ENCODE results near the gene GRIK3. TPM values are rescaled to one million over a fixed set of nuclear protein-coding genes. Genes with fewer than 3 reads are reported as not detected.

Gene GRIK3
- total RNA-seq, 2 donors from 2014 or later = not detected

GRCh38 chr1:36950604-36951291 lies 83.6 kb downstream of the GRIK3 start:
- no peak overlapping the region for H3K27ac Mint-ChIP-seq
- no peaks in the 10 kb centered on the region for H3K4me1 Mint-ChIP-seq (ENCODE audit: low read depth in 2 of 2)
- no peak for DNase-seq (ENCODE audit: low spot score)
- no peak for ATAC-seq
- H3K9me3 Mint-ChIP-seq = no peaks in the 10 kb centered on the region
- H3K27me3 Mint-ChIP-seq = peaks cover 28 to 36% of the 10 kb centered on the region in 2 donors
- H3K36me3 Mint-ChIP-seq = no peaks in the 10 kb centered on the region
- H3K4me3 Mint-ChIP-seq = no peak overlapping the region

GRCh38 chr1:36948606-36949005 lies 85.7 kb downstream of the GRIK3 start:
- ATAC-seq = no peak
- DNase-seq (ENCODE audit: low spot score) = no peak
- Mint-ChIP-seq H3K27me3 (peaks cover 28 to 47% of the 10 kb centered on the region in 2 donors), H3K36me3 (no peaks in the 10 kb centered on the region), H3K9me3 (no peaks in the 10 kb centered on the region), H3K4me3 (no peak overlapping the region), H3K27ac (no peak overlapping the region), H3K4me1 (ENCODE audit: low read depth in 2 of 2) (no peaks in the 10 kb centered on the region)

- H3K9me3 Mint-ChIP-seq = no peaks in the 10 kb centered on the region
- ATAC-seq = no peak
- no peak for DNase-seq (ENCODE audit: low spot score)
- H3K4me3 Mint-ChIP-seq = no peak overlapping the region
- H3K27me3 Mint-ChIP-seq = peaks cover 25 to 42% of the 10 kb centered on the region in 2 donors
- no peak overlapping the region for H3K27ac Mint-ChIP-seq
- no peaks in the 10 kb centered on the region for H3K4me1 Mint-ChIP-seq (ENCODE audit: low read depth in 2 of 2)
- H3K36me3 Mint-ChIP-seq = no peaks in the 10 kb centered on the region
These were observed 86.2 kb downstream of the GRIK3 start for GRCh38 chr1:36948147-36948546.

GRCh38 chr1:36947384-36947783 lies 86.9 kb downstream of the GRIK3 start:
- Mint-ChIP-seq H3K9me3 (no peaks in the 10 kb centered on the region), H3K4me3 (no peak overlapping the region), H3K4me1 (ENCODE audit: low read depth in 2 of 2) (no peaks in the 10 kb centered on the region), H3K27ac (no peak overlapping the region), H3K36me3 (no peaks in the 10 kb centered on the region), H3K27me3 (peaks cover 21 to 35% of the 10 kb centered on the region in 2 donors)
- DNase-seq (ENCODE audit: low spot score) (no peak), ATAC-seq (no peak)

GRCh38 chr1:36944883-36945282 lies 89.4 kb downstream of the GRIK3 start:
- no peaks in the 10 kb centered on the region for H3K36me3 Mint-ChIP-seq
- no peak for DNase-seq (ENCODE audit: low spot score)
- no peak overlapping the region for H3K27ac Mint-ChIP-seq
- no peaks in the 10 kb centered on the region for H3K9me3 Mint-ChIP-seq
- H3K4me3 Mint-ChIP-seq = no peak overlapping the region
- no peaks in the 10 kb centered on the region for H3K4me1 Mint-ChIP-seq (ENCODE audit: low read depth in 2 of 2)
- H3K27me3 Mint-ChIP-seq = peaks cover 20 to 46% of the 10 kb centered on the region in 2 donors
- no peak for ATAC-seq

- DNase-seq (ENCODE audit: low spot score) (no peak), ATAC-seq (no peak)
- no peak overlapping the region for H3K4me3 Mint-ChIP-seq
- peaks cover 14 to 46% of the 10 kb centered on the region in 2 donors for H3K27me3 Mint-ChIP-seq
- H3K9me3 Mint-ChIP-seq = no peaks in the 10 kb centered on the region
- H3K27ac Mint-ChIP-seq = no peak overlapping the region
- no peaks in the 10 kb centered on the region for H3K36me3 Mint-ChIP-seq
- no peaks in the 10 kb centered on the region for H3K4me1 Mint-ChIP-seq (ENCODE audit: low read depth in 2 of 2)
These were observed 92.2 kb downstream of the GRIK3 start for GRCh38 chr1:36942148-36942547.

- Mint-ChIP-seq H3K27ac (no peak overlapping the region), H3K4me3 (no peak overlapping the region), H3K4me1 (ENCODE audit: low read depth in 2 of 2) (no peaks in the 10 kb centered on the region), H3K27me3 (peaks cover 13 to 39% of the 10 kb centered on the region in 2 donors), H3K36me3 (no peaks in the 10 kb centered on the region), H3K9me3 (no peaks in the 10 kb centered on the region)
- DNase-seq (ENCODE audit: low spot score) (no peak), ATAC-seq (no peak)
These were observed 92.9 kb downstream of the GRIK3 start for GRCh38 chr1:36941316-36941978.

- H3K9me3 Mint-ChIP-seq = no peaks in the 10 kb centered on the region
These were observed 95.5 kb downstream of the GRIK3 start for GRCh38 chr1:36938819-36939218.

GRCh38 chr1:36937371-36937770 lies 96.9 kb downstream of the GRIK3 start:
- no peak for DNase-seq (ENCODE audit: low spot score)
- H3K27me3 Mint-ChIP-seq = peaks cover 15 to 25% of the 10 kb centered on the region in 2 donors
- H3K36me3 Mint-ChIP-seq = no peaks in the 10 kb centered on the region
- no peaks in the 10 kb centered on the region for H3K4me1 Mint-ChIP-seq (ENCODE audit: low read depth in 2 of 2)
- H3K9me3 Mint-ChIP-seq = no peaks in the 10 kb centered on the region
- no peak overlapping the region for H3K27ac Mint-ChIP-seq
- H3K4me3 Mint-ChIP-seq = no peak overlapping the region
- no peak for ATAC-seq

More at GRCh38 chr1:36938819-36939218, 95.5 kb downstream of the GRIK3 start:
- DNase-seq (ENCODE audit: low spot score) = no peak
- H3K27ac Mint-ChIP-seq = no peak overlapping the region
- H3K4me3 Mint-ChIP-seq = no peak overlapping the region
- ATAC-seq = no peak
- no peaks in the 10 kb centered on the region for H3K4me1 Mint-ChIP-seq (ENCODE audit: low read depth in 2 of 2)
- H3K36me3 Mint-ChIP-seq = no peaks in the 10 kb centered on the region
- H3K27me3 Mint-ChIP-seq = peaks cover 15 to 25% of the 10 kb centered on the region in 2 donors

GRCh38 chr1:36934061-36934460 lies 100.3 kb downstream of the GRIK3 start:
- H3K36me3 Mint-ChIP-seq = no peaks in the 10 kb centered on the region
- H3K9me3 Mint-ChIP-seq = no peaks in the 10 kb centered on the region
- no peak overlapping the region for H3K27ac Mint-ChIP-seq

GRCh38 chr1:36927826-36928225 lies 106.5 kb downstream of the GRIK3 start:
- no peak overlapping the region for H3K27ac Mint-ChIP-seq
- H3K36me3 Mint-ChIP-seq = no peaks in the 10 kb centered on the region
- H3K4me3 Mint-ChIP-seq = no peak overlapping the region
- no peak for ATAC-seq
- H3K9me3 Mint-ChIP-seq = no peaks in the 10 kb centered on the region
- DNase-seq (ENCODE audit: low spot score) = no peak
- H3K27me3 Mint-ChIP-seq = peaks cover 0 to 6% of the 10 kb centered on the region in 2 donors
- H3K4me1 Mint-ChIP-seq (ENCODE audit: low read depth in 2 of 2) = no peaks in the 10 kb centered on the region

More at GRCh38 chr1:36934061-36934460, 100.3 kb downstream of the GRIK3 start:
- no peak for DNase-seq (ENCODE audit: low spot score)
- ATAC-seq = peak in 1 of 2 donors; percentile 21
- Mint-ChIP-seq H3K27me3 (peaks cover 6 to 12% of the 10 kb centered on the region in 2 donors), H3K4me3 (no peak overlapping the region), H3K4me1 (ENCODE audit: low read depth in 2 of 2) (no peaks in the 10 kb centered on the region)

GRCh38 chr1:36925251-36925650 lies 109.1 kb downstream of the GRIK3 start:
- H3K36me3 Mint-ChIP-seq = no peaks in the 10 kb centered on the region
- no peak overlapping the region for H3K27ac Mint-ChIP-seq
- H3K9me3 Mint-ChIP-seq = no peaks in the 10 kb centered on the region
- no peak overlapping the region for H3K4me3 Mint-ChIP-seq
- peaks cover 0 to 6% of the 10 kb centered on the region in 2 donors for H3K27me3 Mint-ChIP-seq
- DNase-seq (ENCODE audit: low spot score) (no peak), ATAC-seq (no peak)
- no peaks in the 10 kb centered on the region for H3K4me1 Mint-ChIP-seq (ENCODE audit: low read depth in 2 of 2)

- DNase-seq (ENCODE audit: low spot score) = no peak
- ATAC-seq = peak; percentile 35 to 36
- no peak overlapping the region for H3K4me3 Mint-ChIP-seq
- H3K4me1 Mint-ChIP-seq (ENCODE audit: low read depth in 2 of 2) = no peaks in the 10 kb centered on the region
- peaks cover 0 to 6% of the 10 kb centered on the region in 2 donors for H3K27me3 Mint-ChIP-seq
- no peaks in the 10 kb centered on the region for H3K36me3 Mint-ChIP-seq
- no peaks in the 10 kb centered on the region for H3K9me3 Mint-ChIP-seq
- no peak overlapping the region for H3K27ac Mint-ChIP-seq
These were observed 110.0 kb downstream of the GRIK3 start for GRCh38 chr1:36924282-36924811.
